Activated CD8-positive, alpha-beta memory T cell treated with anti-CD3 and anti-CD28 coated beads, Interleukin-2, amount 50 U/mL, for 24 hours (primary cell): ENCODE results near the gene HERC2.
"Not testable (repeated sequence)": the region's sequence is repeated elsewhere in the genome, so short reads cannot be mapped to it uniquely, and the experiment has no call there.

ENCODE experiments used
- DNase-seq: peaks from one replicate; pipeline ENCODE4 v3.0.0-alpha.2; 2020; ENCODE audit errors: extremely low read depth

HERC2 gene, protein sequence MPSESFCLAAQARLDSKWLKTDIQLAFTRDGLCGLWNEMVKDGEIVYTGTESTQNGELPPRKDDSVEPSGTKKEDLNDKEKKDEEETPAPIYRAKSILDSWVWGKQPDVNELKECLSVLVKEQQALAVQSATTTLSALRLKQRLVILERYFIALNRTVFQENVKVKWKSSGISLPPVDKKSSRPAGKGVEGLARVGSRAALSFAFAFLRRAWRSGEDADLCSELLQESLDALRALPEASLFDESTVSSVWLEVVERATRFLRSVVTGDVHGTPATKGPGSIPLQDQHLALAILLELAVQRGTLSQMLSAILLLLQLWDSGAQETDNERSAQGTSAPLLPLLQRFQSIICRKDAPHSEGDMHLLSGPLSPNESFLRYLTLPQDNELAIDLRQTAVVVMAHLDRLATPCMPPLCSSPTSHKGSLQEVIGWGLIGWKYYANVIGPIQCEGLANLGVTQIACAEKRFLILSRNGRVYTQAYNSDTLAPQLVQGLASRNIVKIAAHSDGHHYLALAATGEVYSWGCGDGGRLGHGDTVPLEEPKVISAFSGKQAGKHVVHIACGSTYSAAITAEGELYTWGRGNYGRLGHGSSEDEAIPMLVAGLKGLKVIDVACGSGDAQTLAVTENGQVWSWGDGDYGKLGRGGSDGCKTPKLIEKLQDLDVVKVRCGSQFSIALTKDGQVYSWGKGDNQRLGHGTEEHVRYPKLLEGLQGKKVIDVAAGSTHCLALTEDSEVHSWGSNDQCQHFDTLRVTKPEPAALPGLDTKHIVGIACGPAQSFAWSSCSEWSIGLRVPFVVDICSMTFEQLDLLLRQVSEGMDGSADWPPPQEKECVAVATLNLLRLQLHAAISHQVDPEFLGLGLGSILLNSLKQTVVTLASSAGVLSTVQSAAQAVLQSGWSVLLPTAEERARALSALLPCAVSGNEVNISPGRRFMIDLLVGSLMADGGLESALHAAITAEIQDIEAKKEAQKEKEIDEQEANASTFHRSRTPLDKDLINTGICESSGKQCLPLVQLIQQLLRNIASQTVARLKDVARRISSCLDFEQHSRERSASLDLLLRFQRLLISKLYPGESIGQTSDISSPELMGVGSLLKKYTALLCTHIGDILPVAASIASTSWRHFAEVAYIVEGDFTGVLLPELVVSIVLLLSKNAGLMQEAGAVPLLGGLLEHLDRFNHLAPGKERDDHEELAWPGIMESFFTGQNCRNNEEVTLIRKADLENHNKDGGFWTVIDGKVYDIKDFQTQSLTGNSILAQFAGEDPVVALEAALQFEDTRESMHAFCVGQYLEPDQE (N-terminal part only)

GRCh38 chr15:28322129-28322588, at the start of gene HERC2:
Gene HERC2 (minus strand): TSS chr15:28322179. CDS start chr15:28321433, 746 bp downstream.
- not testable (repeated sequence) for DNase-seq

DNA sequence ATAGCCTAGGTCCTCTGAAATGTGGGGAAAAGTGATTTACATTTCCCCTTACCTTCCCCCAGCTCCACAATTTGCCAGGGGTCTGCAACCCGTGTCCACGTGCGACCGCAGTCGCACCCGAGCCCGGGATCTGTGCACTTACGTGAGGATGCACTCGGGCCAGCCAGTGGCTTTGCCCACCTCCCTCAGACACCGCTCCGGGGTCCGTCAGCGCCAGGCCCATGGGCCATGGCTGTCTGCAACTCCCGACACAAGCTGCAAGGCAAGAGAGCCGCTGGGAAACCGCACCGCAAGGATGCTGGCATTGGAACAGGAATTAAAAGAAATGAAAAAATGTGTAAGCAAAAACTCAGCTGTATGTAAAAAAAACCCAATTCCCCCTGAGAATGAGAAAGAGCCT, 43.5 kb upstream of the HERC2 start:
- DNase-seq: not testable (repeated sequence)

DNA sequence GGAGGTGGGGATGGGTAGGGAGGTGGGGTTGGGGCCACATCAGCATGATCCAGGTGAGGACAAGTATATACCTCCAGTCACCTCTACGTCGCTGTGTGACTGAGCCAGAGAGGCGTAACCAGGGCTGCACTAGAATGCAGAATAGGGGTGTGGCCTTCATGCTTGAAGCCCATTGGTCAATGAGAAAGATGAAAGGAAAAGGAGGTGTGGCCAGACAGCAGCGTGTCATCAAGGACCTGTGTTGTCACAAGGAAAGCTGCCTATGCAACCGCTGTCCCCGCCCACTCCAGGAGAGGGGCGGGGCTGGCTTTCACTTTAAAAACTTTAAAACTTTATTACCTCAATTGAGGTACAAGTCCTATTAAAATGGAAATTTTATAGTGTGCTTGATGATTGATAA, 36.0 kb upstream of the HERC2 start, which contains the start of gene GOLGA6L24:
TSS of gene GOLGA6L24 (minus strand) at position 101 of the 400 bp plus-strand sequence. CDS start at position 40, 61 bp downstream.
- not testable (repeated sequence) for DNase-seq

- DNase-seq: not testable (repeated sequence)
These were observed 461 bp downstream of the HERC2 start for GRCh38 chr15:28321358-28322078.

DNA sequence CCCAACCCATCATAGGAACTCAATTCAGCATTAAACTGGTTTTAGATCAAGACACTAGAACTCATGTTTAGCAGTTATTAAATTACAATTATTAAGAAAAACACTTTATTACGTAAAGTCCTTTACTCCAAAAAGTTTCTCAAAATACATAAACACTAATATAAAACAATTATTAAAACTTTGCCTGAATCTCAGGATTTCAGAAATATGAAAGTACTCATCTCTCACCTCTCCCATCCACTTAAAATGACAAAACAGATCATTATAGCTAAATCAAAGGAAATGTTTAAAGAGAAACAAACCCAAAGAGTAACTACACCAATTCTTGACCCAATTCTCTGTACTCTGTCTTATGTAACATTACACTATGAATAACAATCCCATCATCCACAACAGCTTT, 2.3 kb downstream of the HERC2 start:
- DNase-seq: not testable (repeated sequence)

DNA sequence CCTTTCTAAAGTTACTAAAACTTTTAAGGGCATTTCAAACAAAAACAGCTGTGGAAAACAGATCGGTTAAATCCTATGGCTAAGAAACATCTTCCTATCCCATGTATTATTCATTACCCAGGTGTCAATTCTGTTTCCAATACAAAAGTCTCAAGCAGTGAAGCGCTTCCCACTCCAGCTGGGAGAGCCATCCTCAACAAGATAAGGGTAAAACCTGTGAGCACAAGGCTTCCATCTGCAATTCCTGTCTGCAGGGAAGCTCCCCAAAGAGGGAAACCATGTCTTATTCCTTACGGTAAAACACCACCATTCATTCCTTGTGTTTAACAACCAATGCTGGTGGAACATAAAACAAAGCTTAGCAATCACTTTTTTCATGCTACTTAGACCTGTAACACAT, 3.2 kb downstream of the HERC2 start:
- DNase-seq: not testable (repeated sequence)

- DNase-seq: not testable (repeated sequence)
These were observed 3.9 kb downstream of the HERC2 start for GRCh38 chr15:28318122-28318521.

- not testable (repeated sequence) for DNase-seq
These were observed 5.0 kb downstream of the HERC2 start for GRCh38 chr15:28316958-28317357.

DNA sequence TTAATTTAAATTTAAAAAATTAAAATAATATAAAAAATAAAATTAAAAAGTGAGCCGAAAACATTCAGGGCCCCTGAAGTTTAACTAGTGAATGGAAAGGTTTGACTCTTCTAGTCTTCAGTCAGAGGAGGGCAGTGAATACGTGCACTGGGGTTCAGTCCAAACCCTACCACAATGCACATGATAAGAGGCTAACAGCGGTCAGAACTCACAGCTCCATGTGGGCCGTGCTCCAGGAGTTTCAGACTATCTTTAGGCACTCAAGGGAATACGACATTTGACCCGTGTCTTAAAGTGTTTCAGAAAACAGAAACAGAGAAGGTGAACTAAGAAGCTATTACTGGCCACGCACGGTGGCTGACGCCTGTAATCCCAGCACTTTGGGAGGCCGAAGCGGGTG, 11.5 kb downstream of the HERC2 start:
- DNase-seq: not testable (repeated sequence)

DNA sequence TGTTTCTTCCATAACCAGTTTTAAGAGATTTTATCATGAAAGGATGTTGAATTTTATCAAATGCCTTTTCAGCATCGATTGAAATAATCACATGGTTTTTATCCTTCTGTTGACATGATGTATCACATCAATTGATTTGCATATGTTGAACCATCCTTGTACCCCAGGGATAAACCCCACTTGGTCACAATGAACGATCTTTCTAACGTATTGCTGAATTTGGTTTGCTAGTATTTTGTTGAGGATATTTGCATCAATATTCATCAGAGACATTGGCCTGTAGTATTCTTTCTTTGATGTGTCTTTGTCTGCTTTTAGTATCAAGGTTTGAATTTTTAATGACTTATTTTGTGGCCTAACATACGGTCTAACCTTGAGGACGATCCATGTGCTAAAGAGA, 13.3 kb downstream of the HERC2 start:
- DNase-seq: not testable (repeated sequence)

GRCh38 chr15:28305700-28306099, 16.3 kb downstream of the HERC2 start:
- DNase-seq: not testable (repeated sequence)

DNA sequence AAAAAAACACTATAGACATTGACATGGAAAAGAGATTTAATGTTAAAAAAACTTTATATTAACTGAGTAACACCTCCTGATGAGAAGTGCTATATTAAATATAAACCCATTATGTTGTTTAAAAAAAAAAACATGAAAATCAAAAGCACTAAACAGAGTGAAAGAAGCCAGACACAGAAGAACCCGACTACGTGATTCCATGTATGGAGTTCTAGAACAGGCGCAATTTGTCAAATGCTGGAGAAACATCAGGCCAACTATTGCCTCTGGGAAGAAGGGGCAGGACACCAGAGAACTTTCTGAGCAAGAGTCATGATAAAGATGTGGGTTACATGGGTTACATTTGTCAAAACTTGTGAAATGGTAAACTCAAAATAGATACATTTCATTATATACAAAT, 24.5 kb downstream of the HERC2 start:
- not testable (repeated sequence) for DNase-seq

- not testable (repeated sequence) for DNase-seq
These were observed 25.2 kb downstream of the HERC2 start for GRCh38 chr15:28296814-28297213.

- not testable (repeated sequence) for DNase-seq
These were observed 26.9 kb downstream of the HERC2 start for GRCh38 chr15:28295009-28295563.

DNA sequence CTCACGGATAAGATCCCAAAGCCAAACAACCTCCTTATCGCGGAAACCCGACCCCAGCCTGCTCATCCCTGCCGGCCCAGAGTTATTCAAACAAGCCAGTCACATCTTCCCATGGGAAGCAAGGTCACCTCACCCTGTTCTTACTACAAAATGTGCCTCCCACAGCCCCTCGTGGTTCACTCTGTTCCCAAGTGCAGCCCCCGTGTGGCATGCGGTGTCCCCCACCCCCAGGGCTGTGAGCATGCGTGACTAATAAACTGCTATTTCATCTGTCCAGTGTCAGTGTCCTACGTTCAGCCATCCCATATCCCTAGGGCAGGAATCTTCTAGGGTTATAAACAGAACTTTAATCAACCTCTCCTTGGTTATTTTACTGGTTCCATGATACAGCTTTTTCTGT, 27.4 kb downstream of the HERC2 start:
- DNase-seq: not testable (repeated sequence)

DNA sequence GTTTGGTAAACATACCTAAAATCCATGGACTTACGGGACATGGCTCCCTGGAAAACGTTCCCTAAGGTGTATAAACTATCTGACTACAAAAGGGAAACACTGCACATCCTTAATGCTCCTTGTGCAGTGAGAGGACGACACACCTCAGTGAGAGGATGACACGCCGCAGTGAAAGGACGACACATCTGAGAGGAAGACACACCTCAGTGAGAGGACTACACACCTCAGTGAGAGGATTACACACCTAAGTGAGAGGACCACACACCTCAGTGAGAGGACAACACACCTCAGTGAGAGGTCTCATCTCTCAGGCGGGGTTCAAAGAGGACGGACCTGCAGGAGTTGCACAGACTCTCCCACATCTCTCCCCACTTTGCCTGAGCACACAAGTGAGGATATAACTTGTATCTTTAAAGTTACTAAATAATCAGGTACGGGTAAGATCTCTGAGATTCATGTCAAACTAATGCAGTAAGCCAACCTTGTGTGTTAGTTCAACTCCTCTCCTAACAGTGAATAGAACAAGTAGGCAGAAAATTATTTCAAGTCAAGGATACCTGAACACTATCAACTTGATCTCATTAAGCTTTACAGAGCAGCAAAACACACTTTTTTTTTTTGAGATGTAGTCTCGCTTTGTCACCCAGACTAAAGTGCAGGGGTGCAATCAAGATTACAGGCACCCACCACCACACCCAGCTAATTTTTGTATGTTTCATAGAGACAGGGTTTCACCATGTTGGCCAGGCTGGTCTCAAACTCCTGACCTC, 32.1 kb downstream of the HERC2 start:
- no peak for DNase-seq

DNA sequence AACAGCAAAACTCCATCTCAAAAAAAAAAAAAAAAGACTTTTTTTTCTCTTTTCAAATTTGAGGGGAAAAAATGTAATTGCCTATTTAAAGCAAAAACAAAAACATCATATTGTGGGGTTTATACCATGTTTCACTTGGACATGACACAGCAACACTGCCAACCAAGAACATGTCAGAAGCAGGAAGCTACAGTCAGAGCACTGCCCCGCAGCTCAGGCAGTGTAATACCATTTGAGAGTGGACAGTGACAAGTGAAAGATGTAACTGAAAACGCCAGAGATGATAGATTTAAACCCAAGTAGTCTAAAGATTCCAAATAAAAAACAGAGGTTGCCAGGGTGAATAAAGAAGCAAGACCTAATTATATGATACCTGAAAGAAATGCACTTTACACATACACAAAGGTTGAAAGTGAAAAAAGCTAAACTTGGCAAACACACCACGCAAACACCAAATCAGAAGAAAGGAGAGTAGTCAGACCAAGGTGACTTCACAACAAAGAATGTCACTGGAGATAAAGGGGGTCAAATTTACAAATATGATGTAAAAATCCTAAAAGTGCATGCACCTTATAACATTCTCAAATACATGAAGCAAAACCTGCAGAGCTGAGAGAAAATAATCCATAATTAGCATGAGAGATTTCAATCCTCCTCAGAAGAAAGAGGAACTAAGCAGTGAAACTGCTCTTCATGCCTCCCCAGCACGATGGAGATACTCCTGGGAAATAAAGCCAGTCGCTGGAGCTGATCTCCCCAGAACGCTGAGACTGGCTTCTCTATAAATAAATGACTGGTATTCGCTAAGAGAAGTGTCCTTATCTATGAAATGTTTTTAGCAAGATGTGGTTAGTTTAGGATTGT, 32.9 kb downstream of the HERC2 start:
- not testable (repeated sequence) for DNase-seq

DNA sequence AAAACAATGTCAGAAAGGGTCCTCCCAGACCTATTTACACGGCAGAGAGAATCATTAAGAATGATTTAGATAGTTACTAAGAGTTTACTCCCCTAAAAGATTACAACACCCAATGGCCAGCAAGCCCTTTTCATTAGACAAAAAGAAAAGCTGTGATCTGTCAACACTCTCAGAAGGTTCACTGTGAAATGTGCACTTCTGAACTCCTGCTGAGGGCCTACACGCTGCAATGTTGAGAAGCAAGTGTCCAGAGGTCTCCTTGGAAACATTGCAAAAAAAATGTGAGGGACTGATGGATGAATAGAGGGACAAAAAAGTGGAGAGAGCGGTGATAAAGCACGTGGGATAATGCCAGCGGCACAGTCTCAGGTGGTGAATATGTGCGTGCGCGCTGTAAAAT, 35.3 kb downstream of the HERC2 start:
- not testable (repeated sequence) for DNase-seq

GRCh38 chr15:28286031-28286430, 35.9 kb downstream of the HERC2 start:
- no peak for DNase-seq
